DND-41 (cell line): Measurements from ENCODE around the gene AVL9.

Experiments
- EZH2 ChIP-seq: IDR thresholded peaks from 3 replicates; pipeline ENCODE4 v1.6.1; 2012; ENCODE audit warnings: borderline replicate concordance, low read depth, mild to moderate bottlenecking, moderate library complexity, low read length, inconsistent platforms; ENCODE audit not compliant: severe bottlenecking
- TF ChIP-seq, protein P1 (sequence below): IDR thresholded peaks from 2 replicates; pipeline ENCODE4 v1.5.1; 2012; ENCODE audit warnings: borderline replicate concordance, low read length, moderate library complexity, mild to moderate bottlenecking; ENCODE audit not compliant: poor library complexity, severe bottlenecking; ENCODE audit errors: extremely low read depth

DNA sequence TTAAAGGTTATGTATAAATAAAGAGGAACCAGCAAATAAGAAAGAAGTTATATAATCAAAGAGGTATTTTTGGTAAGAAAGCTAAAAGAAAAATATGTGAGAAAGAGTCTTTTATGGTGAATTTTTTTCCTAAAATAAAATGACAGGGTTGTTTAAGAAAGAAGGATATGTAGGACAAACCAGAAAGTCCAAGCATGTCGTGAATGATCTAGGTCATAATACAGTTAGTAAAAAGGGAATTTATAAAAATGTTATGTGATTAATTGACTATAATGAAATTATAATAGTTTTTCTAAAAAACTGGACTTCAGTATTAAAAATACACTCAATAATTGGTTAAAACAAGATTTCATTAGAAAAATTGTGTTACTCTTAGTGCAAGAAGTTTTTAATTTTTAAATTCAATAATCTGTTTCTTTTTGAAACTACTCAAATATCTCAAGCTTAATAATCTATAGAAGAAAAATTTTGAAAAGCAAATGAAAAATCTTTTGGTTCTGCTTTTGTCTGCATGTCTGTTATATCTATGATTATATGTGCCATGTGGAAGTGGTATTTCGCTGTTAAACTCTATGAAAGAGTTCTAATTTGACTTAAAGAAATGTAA lies 23.3 kb downstream of the AVL9 start:
- TF ChIP-seq, protein P1, sequence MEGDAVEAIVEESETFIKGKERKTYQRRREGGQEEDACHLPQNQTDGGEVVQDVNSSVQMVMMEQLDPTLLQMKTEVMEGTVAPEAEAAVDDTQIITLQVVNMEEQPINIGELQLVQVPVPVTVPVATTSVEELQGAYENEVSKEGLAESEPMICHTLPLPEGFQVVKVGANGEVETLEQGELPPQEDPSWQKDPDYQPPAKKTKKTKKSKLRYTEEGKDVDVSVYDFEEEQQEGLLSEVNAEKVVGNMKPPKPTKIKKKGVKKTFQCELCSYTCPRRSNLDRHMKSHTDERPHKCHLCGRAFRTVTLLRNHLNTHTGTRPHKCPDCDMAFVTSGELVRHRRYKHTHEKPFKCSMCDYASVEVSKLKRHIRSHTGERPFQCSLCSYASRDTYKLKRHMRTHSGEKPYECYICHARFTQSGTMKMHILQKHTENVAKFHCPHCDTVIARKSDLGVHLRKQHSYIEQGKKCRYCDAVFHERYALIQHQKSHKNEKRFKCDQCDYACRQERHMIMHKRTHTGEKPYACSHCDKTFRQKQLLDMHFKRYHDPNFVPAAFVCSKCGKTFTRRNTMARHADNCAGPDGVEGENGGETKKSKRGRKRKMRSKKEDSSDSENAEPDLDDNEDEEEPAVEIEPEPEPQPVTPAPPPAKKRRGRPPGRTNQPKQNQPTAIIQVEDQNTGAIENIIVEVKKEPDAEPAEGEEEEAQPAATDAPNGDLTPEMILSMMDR, result no peak
- no peak for TF ChIP-seq EZH2
